Fibroblast of upper back skin (primary cell): Measurements from ENCODE around the gene CFLAR.

Experiments used
- DNase-seq: peaks from one replicate; pipeline ENCODE4 v3.0.0-alpha.2; 2013

CFLAR gene

GRCh38 chr2:201223089-201224073 lies 107.4 kb downstream of the CFLAR start:
- no peak for DNase-seq
